ENCODE data around the gene ZMYND10. TPM values are rescaled to one million over a fixed set of nuclear protein-coding genes. Genes with fewer than 3 reads are reported as not detected.
A peak's percentile ranks its signal among the peaks of the same experiment; 100 is the strongest.

Gene ZMYND10
- total RNA-seq, 2 donors from 2014 or later: 0.26 to 0.31 TPM

DNA sequence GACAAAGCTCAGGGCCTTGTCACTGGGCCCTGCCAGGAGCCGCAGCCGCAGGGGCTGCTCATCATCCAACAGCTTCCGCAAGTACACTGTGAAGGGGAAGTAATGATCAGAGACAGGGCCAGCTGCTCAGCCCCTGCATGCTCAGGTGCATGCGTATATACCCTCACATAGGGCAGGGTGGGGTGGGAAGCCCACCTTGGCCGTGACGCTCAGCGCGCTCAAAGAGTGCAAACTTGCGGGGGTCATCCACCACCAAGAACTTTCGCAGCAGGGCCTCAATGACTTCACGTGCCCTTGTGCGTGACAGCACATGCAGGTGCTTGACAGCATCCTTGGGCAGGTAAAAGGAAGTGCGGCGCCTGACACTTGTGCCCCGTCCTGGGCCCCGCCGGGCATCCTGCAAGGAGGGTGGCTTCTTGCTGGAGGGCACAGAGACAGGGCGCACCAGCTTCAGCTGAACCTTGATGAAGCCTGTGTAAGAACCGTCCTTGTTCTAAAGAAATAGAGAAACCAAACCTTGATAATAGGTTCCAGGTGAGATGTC is 14.1 kb downstream of the ZMYND10 start:
- Histone ChIP-seq H3K4me3 (no peak overlapping the region), H3K36me3 (peaks cover 39% of the 10 kb centered on the region), H3K27me3 (no peaks in the 10 kb centered on the region), H3K4me1 (peaks cover 0 to 70% of the 10 kb centered on the region in 2 donors), H3K27ac (peak overlapping the region in 1 of 2 donors; percentile 3), H3K9me3 (no peaks in the 10 kb centered on the region)
- DNase-seq (ENCODE audit: low spot score): no peak
- TF ChIP-seq CTCF (IDR thresholded peaks at IDR 0.05): no peak

GRCh38 chr3:50330330-50330729 is 15.2 kb downstream of the ZMYND10 start:
- Histone ChIP-seq H3K27ac (no peak overlapping the region), H3K4me1 (peaks cover 0 to 62% of the 10 kb centered on the region in 2 donors), H3K9me3 (no peaks in the 10 kb centered on the region), H3K4me3 (no peak overlapping the region), H3K27me3 (no peaks in the 10 kb centered on the region), H3K36me3 (peaks cover 47% of the 10 kb centered on the region)
- DNase-seq (ENCODE audit: low spot score): no peak
- TF ChIP-seq CTCF (IDR thresholded peaks at IDR 0.05): no peak

- peaks cover 0 to 63% of the 10 kb centered on the region in 2 donors for H3K4me1 ChIP-seq
- no peaks in the 10 kb centered on the region for H3K27me3 ChIP-seq
- DNase-seq (ENCODE audit: low spot score): peak; percentile 98
- peaks cover 47% of the 10 kb centered on the region for H3K36me3 ChIP-seq
- H3K9me3 ChIP-seq: no peaks in the 10 kb centered on the region
- TF ChIP-seq CTCF (IDR thresholded peaks at IDR 0.05): no peak
- peak within 1 kb of the TSS; percentile 92 to 100 for H3K4me3 ChIP-seq
- peak within 1 kb of the TSS; percentile 85 to 91 for H3K27ac ChIP-seq
These were observed 17.4 kb downstream of the ZMYND10 start, which contains the start of gene TUSC2 for GRCh38 chr3:50327943-50328691. TUSC2 (minus strand) TSS chr3:50328223; CDS start chr3:50328099, 124 bp downstream.

GRCh38 chr3:50327129-50327528 is 18.4 kb downstream of the ZMYND10 start:
- H3K4me3 ChIP-seq: peak overlapping the region; percentile 92 to 100
- TF ChIP-seq CTCF (IDR thresholded peaks at IDR 0.05): no peak
- peak overlapping the region in 1 of 2 donors; percentile 91 for H3K27ac ChIP-seq
- H3K9me3 ChIP-seq: no peaks in the 10 kb centered on the region
- DNase-seq (ENCODE audit: low spot score): no peak
- peaks cover 0 to 63% of the 10 kb centered on the region in 2 donors for H3K4me1 ChIP-seq
- H3K27me3 ChIP-seq: no peaks in the 10 kb centered on the region
- H3K36me3 ChIP-seq: peaks cover 39% of the 10 kb centered on the region

DNA sequence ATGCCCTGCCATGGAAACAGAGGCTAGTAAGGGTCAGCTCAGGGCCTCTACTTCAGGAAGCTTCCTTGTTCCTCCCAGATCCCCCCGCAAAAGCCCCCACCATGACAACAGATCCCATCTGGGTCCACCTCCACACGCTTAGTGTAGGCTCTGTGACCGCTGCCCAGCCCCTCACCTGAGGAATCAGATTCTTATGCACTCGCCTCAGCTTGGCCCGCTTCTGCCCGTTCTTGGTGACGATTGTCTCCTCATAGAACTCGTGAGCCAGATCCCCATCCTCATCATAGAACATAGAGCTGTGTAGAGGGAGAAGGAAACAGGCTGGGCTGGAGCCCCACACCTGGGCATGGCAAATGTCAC is 19.4 kb downstream of the ZMYND10 start:
- no peak for DNase-seq (ENCODE audit: low spot score)
- Histone ChIP-seq H3K36me3 (peaks cover 29% of the 10 kb centered on the region), H3K9me3 (no peaks in the 10 kb centered on the region), H3K27ac (peak overlapping the region in 1 of 2 donors; percentile 93), H3K27me3 (no peaks in the 10 kb centered on the region), H3K4me3 (no peak overlapping the region), H3K4me1 (peaks cover 0 to 66% of the 10 kb centered on the region in 2 donors)
- no peak for TF ChIP-seq CTCF (IDR thresholded peaks at IDR 0.05)
